WTC11 (cell line): ENCODE data around the gene LRRC49. TPM values are rescaled to one million over a fixed set of nuclear protein-coding genes. Genes with fewer than 3 reads are reported as not detected.

Experiments
- ATAC-seq: fragments of 200-7000 bp; cut with Tn5 transposase; 2 replicates; pipeline ENCODE4 v1.10.0; 2021; ENCODE audit warnings: mild to moderate bottlenecking, moderate library complexity
- CTCF ChIA-PET: fragments of 300-600 bp; sonication (Branson Sonifier 250); formaldehyde crosslinking; loops from one replicate; lab custom pipeline; 2021; ENCODE audit warnings: antibody characterized with exemption; lab: Charles Lee
- POLR2A ChIA-PET: fragments of 350-600 bp; sonication (Branson Sonifier 250); formaldehyde crosslinking; loops from one replicate; lab custom pipeline; 2021; ENCODE audit warnings: antibody characterized with exemption; lab: Charles Lee
- DNase-seq: peaks from one replicate; pipeline ENCODE4 v3.0.0; 2021; ENCODE audit warnings: low spot score
- H3K27ac Mint-ChIP-seq: 2 replicates; pipeline ENCODE4 v1.8.0; 2021; ENCODE audit warnings: mixed read lengths
- H3K27me3 Mint-ChIP-seq: 2 replicates; pipeline ENCODE4 v1.8.0; 2021; ENCODE audit warnings: low read depth, mild to moderate bottlenecking, moderate library complexity, mixed read lengths
- H3K36me3 Mint-ChIP-seq: 2 replicates; pipeline ENCODE4 v1.8.0; 2021; ENCODE audit warnings: mixed read lengths
- H3K4me1 Mint-ChIP-seq: 2 replicates; pipeline ENCODE4 v1.8.0; 2022; ENCODE audit warnings: mixed read lengths
- H3K4me3 Mint-ChIP-seq: 2 replicates; pipeline ENCODE4 v1.8.0; 2021; ENCODE audit warnings: mild to moderate bottlenecking, moderate library complexity, mixed read lengths
- H3K9me3 Mint-ChIP-seq: 2 replicates; pipeline ENCODE4 v1.8.0; 2021; ENCODE audit warnings: mixed read lengths
- ARID4B ChIP-seq: sonication (generic); formaldehyde crosslinking; IDR thresholded peaks from 2 replicates; pipeline ENCODE4 v1.8.0; 2023; ENCODE audit warnings: missing genetic modification reagents, mild to moderate bottlenecking, borderline replicate concordance
- ATF2 ChIP-seq: sonication (generic); formaldehyde crosslinking; IDR thresholded peaks from 2 replicates; pipeline ENCODE4 v1.8.1; 2022; ENCODE audit warnings: low read depth, missing genetic modification reagents, borderline replicate concordance
- CBFB ChIP-seq: sonication (generic); formaldehyde crosslinking; IDR thresholded peaks from 2 replicates; pipeline ENCODE4 v1.8.1; 2022; ENCODE audit warnings: mild to moderate bottlenecking, low read depth, missing genetic modification reagents
- CREB1 ChIP-seq: sonication (generic); formaldehyde crosslinking; IDR thresholded peaks from 2 replicates; pipeline ENCODE4 v1.8.0; 2023; ENCODE audit warnings: mild to moderate bottlenecking, missing genetic modification reagents
- E2F1 ChIP-seq: sonication (generic); formaldehyde crosslinking; IDR thresholded peaks from 2 replicates; pipeline ENCODE4 v1.8.0; 2022; ENCODE audit warnings: mild to moderate bottlenecking, missing genetic modification reagents
- EMX1 ChIP-seq: fragments of 250-450 bp; sonication (Bioruptor Pico); IDR thresholded peaks from 2 replicates; pipeline ENCODE4 v1.8.0; 2021; ENCODE audit warnings: mild to moderate bottlenecking
- FOXJ3 ChIP-seq: sonication (generic); formaldehyde crosslinking; IDR thresholded peaks from 2 replicates; pipeline ENCODE4 v1.9.0; 2021; ENCODE audit warnings: missing genetic modification reagents, mild to moderate bottlenecking, borderline replicate concordance
- FOXK1 ChIP-seq: sonication (generic); formaldehyde crosslinking; IDR thresholded peaks from 2 replicates; pipeline ENCODE4 v1.8.0; 2022; ENCODE audit warnings: mild to moderate bottlenecking, moderate library complexity, missing genetic modification reagents
- FOXP1 ChIP-seq: sonication (generic); formaldehyde crosslinking; IDR thresholded peaks from 2 replicates; pipeline ENCODE4 v1.8.0; 2022; ENCODE audit warnings: missing genetic modification reagents, mild to moderate bottlenecking, moderate library complexity, borderline replicate concordance
- GABPB1 ChIP-seq: sonication (generic); formaldehyde crosslinking; IDR thresholded peaks from 2 replicates; pipeline ENCODE4 v1.8.1; 2023; ENCODE audit warnings: mild to moderate bottlenecking, missing genetic modification reagents
- GTF2I ChIP-seq: fragments of 250-450 bp; sonication (Bioruptor Pico); conservative IDR thresholded peaks from 2 replicates; pipeline ENCODE4 v1.4.0; 2021; ENCODE audit warnings: mild to moderate bottlenecking
- HMGXB4 ChIP-seq: sonication (generic); formaldehyde crosslinking; IDR thresholded peaks from 2 replicates; pipeline ENCODE4 v1.8.1; 2023; ENCODE audit warnings: mild to moderate bottlenecking, moderate library complexity, missing genetic modification reagents
- JAZF1 ChIP-seq: fragments of 250-450 bp; sonication (Bioruptor Pico); IDR thresholded peaks from 2 replicates; pipeline ENCODE4 v1.9.0; 2021; ENCODE audit warnings: moderate library complexity, mild to moderate bottlenecking, inconsistent platforms
- MYBL2 ChIP-seq: sonication (generic); formaldehyde crosslinking; IDR thresholded peaks from 2 replicates; pipeline ENCODE4 v1.8.1; 2023; ENCODE audit warnings: mild to moderate bottlenecking, moderate library complexity, missing genetic modification reagents
- NFATC4 ChIP-seq: fragments of 250-450 bp; sonication (Bioruptor Pico); IDR thresholded peaks from 2 replicates; pipeline ENCODE4 v1.9.0; 2021; ENCODE audit warnings: mild to moderate bottlenecking
- NFE2L1 ChIP-seq: sonication (generic); formaldehyde crosslinking; IDR thresholded peaks from 2 replicates; pipeline ENCODE4 v1.8.1; 2023; ENCODE audit warnings: missing genetic modification reagents
- NR2C2 ChIP-seq: sonication (generic); formaldehyde crosslinking; IDR thresholded peaks from 2 replicates; pipeline ENCODE4 v1.8.0; 2022; ENCODE audit warnings: mild to moderate bottlenecking, missing genetic modification reagents
- OVOL2 ChIP-seq: fragments of 250-450 bp; sonication (Bioruptor Pico); IDR thresholded peaks from 2 replicates; pipeline ENCODE4 v1.9.0; 2021; ENCODE audit warnings: mild to moderate bottlenecking, borderline replicate concordance
- RELA ChIP-seq: sonication (generic); formaldehyde crosslinking; IDR thresholded peaks from 2 replicates; pipeline ENCODE4 v1.8.1; 2022; ENCODE audit warnings: missing genetic modification reagents, mild to moderate bottlenecking, borderline replicate concordance
- SMAD3 ChIP-seq: sonication (generic); formaldehyde crosslinking; IDR thresholded peaks from 2 replicates; pipeline ENCODE4 v1.8.0; 2022; ENCODE audit warnings: missing genetic modification reagents, mild to moderate bottlenecking, borderline replicate concordance
- ZBTB43 ChIP-seq: sonication (generic); formaldehyde crosslinking; IDR thresholded peaks from 2 replicates; pipeline ENCODE4 v1.8.1; 2023; ENCODE audit warnings: mild to moderate bottlenecking, missing genetic modification reagents
- ZMAT4 ChIP-seq: fragments of 250-450 bp; sonication (Bioruptor Pico); IDR thresholded peaks from 2 replicates; pipeline ENCODE4 v1.9.0; 2021; ENCODE audit warnings: mild to moderate bottlenecking
- ZNF138 ChIP-seq: sonication (generic); formaldehyde crosslinking; conservative IDR thresholded peaks from 2 replicates; pipeline ENCODE4 v1.8.1; 2022; ENCODE audit warnings: mild to moderate bottlenecking, moderate library complexity, missing genetic modification reagents
- ZNF219 ChIP-seq: sonication (generic); formaldehyde crosslinking; IDR thresholded peaks from 2 replicates; pipeline ENCODE4 v1.8.0; 2023; ENCODE audit warnings: missing genetic modification reagents, mild to moderate bottlenecking, borderline replicate concordance
- ZNF396 ChIP-seq: fragments of 250-450 bp; sonication (Bioruptor Pico); IDR thresholded peaks from 2 replicates; pipeline ENCODE4 v1.8.0; 2021; ENCODE audit warnings: mild to moderate bottlenecking, moderate library complexity, borderline replicate concordance
- ZNF416 ChIP-seq: fragments of 250-450 bp; sonication (Bioruptor Pico); IDR thresholded peaks from 2 replicates; pipeline ENCODE4 v1.9.0; 2021; ENCODE audit warnings: mild to moderate bottlenecking, inconsistent platforms
- ZNF423 ChIP-seq: fragments of 250-450 bp; sonication (Bioruptor Pico); IDR thresholded peaks from 2 replicates; pipeline ENCODE4 v2.1.2; 2022; ENCODE audit warnings: mild to moderate bottlenecking, moderate library complexity
- total RNA-seq: library from RNA; stranded (reverse); gene quantifications from 3 replicates; pipeline ENCODE4 v1.2.3, GENCODE V29; 2021

LRRC49 gene
- total RNA-seq, 1 experiment from 2014 or later, result 6.9 TPM

GRCh38 chr15:70875001-70875782 is 17.4 kb upstream of the LRRC49 start:
- H3K27me3 Mint-ChIP-seq, result no peaks in the 10 kb centered on the region
- DNase-seq, result no peak
- H3K36me3 Mint-ChIP-seq, result peaks cover 3% of the 10 kb centered on the region
- H3K9me3 Mint-ChIP-seq, result peaks cover 14% of the 10 kb centered on the region; the same call in 1 of the 2 replicates
- ChIA-PET POLR2A (no interaction called here), CTCF (interaction anchor here (0.8 to 2.1 kb wide), 14 partner anchors 9 to 309 kb away, joined by 3 to 30 read pairs (median 5); partner anchors contain the start of genes LARP6 and LRRC49)
- TF ChIP-seq ZNF396 (CRISPR knock-in tag) (no peak), GABPB1 (no peak), CREB1 (CRISPR knock-in tag) (no peak), EMX1 (no peak), ZMAT4 (CRISPR knock-in tag) (no peak), E2F1 (CRISPR knock-in tag) (no peak), FOXP1 (CRISPR knock-in tag) (no peak), ATF2 (no peak), ZNF138 (CRISPR knock-in tag) (no peak), FOXK1 (CRISPR knock-in tag) (no peak), JAZF1 (CRISPR knock-in tag) (no peak), NR2C2 (no peak), RELA (no peak), NFE2L1 (CRISPR knock-in tag) (no peak), GTF2I (CRISPR knock-in tag) (no peak), HMGXB4 (CRISPR knock-in tag) (no peak), ZNF219 (CRISPR knock-in tag) (no peak), ZNF416 (CRISPR knock-in tag) (no peak), FOXJ3 (CRISPR knock-in tag) (no peak), CBFB (CRISPR knock-in tag) (no peak)
- TF ChIP-seq, all 79 proteins: peak for 0
- H3K27ac Mint-ChIP-seq, result no peak overlapping the region
- ATAC-seq, result no peak
- no peaks in the 10 kb centered on the region for H3K4me1 Mint-ChIP-seq
- H3K4me3 Mint-ChIP-seq, result no peak overlapping the region

GRCh38 chr15:70876011-70876410 is 16.6 kb upstream of the LRRC49 start:
- Mint-ChIP-seq H3K4me1 (no peaks in the 10 kb centered on the region), H3K36me3 (peaks cover 3% of the 10 kb centered on the region), H3K4me3 (no peak overlapping the region), H3K27ac (no peak overlapping the region), H3K9me3 (peaks cover 14% of the 10 kb centered on the region; the same call in 1 of the 2 replicates), H3K27me3 (no peaks in the 10 kb centered on the region)
- ChIA-PET CTCF (interaction anchor here (2.1 kb wide), 1 partner anchor 154 kb away, joined by 9 read pairs; no protein-coding TSS in a partner anchor), POLR2A (no interaction called here)
- DNase-seq (no peak), ATAC-seq (no peak)
- TF ChIP-seq MYBL2 (CRISPR knock-in tag), result no peak
- no peak for TF ChIP-seq SMAD3 (CRISPR knock-in tag)
- no peak for TF ChIP-seq NFE2L1 (CRISPR knock-in tag)
- TF ChIP-seq OVOL2 (CRISPR knock-in tag), result no peak
- no peak for TF ChIP-seq ARID4B (CRISPR knock-in tag)
- TF ChIP-seq ZNF138 (CRISPR knock-in tag), result no peak
- no peak for TF ChIP-seq NFATC4 (CRISPR knock-in tag)
- no peak for TF ChIP-seq ZBTB43 (CRISPR knock-in tag)
- no peak for TF ChIP-seq ZNF423
